ENCODE results near the gene HOXC9.

The HOXC9 gene

GRCh38 chr12:54029529-54030441 lies 29.8 kb downstream of the HOXC9 start:
- DNase-seq, result no peak

DNA sequence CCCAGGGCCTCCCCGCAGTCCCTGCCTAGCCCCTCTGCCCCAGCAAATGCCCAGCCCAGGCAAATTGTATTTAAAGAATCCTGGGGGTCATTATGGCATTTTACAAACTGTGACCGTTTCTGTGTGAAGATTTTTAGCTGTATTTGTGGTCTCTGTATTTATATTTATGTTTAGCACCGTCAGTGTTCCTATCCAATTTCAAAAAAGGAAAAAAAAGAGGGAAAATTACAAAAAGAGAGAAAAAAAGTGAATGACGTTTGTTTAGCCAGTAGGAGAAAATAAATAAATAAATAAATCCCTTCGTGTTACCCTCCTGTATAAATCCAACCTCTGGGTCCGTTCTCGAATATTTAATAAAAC lies 30.5 kb downstream of the HOXC9 start:
- no peak for DNase-seq

DNA sequence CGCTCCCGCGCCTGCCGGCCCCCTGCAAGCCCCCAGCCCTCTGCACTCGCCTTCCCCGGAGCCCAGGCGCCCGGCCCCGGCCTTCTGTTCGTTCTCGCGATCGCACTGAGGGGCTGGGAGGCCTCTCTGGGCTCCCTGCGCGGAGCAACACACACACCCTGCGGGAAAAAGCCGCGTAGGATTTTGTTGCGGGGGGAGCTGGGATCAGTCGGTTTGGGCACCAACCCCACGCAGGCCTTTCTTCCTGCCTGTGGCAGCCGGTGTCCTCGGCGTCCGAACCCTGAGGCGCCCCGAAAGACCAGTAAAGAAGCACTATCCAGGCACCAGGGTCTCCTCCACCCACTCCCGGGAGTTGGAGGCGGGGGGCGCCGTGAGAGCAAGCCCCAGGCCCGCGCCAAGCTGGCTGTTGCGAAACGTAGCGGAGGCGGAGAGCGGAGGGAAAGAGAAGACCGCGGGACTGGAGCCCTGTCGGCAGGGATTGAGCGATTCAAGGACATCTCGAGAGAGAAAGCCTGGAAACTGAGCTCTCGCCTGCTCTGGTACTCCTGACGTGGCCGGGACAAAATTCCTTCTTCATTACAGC lies 31.0 kb downstream of the HOXC9 start:
- no peak for DNase-seq

DNA sequence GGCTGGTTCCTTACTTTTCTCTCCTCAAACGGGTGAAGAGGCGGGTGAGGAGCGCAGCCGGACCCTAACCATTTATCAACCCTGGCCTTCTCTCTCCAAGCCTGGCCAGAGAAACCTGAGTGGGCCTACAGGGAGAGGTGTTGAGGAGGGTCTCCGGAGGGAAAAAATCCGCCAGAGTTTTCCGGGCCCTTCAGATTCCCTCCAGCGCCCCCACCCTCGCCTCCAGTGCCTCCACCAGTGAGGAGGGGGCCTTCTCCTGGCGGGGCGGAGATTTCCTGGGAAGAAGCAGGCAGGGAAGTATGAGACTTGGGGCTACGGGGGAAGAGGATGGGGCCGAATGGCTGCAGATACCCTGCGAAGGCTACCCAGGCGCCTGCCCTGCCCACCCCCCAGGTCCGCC lies 31.5 kb downstream of the HOXC9 start:
- DNase-seq, result no peak

DNA sequence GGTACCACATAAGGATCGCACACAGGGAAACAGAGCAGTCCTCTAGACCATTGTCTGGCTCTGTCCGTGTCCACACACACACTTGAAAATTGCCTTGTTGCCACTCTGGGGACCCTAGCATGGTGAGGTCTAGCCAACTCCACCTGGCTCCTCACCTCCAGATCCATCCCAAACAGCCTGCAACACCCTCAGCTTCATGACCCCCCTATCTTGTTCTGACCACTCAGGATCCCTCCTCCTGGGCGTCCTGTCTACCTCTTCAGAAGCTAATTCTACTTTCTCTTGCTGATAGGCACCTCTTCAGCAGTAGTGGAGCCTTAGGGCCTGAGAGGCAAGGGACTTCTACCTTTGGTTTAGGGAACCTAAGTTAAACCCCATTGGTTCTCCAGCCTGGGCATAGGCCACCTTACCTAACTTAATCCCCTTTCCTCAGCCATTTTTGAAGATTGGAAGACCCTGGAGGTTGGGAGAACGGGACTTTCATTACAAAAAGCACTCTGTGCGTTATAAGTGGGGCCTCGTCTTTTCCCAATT lies 32.2 kb downstream of the HOXC9 start:
- DNase-seq, result no peak

- no peak for DNase-seq
These were observed 32.7 kb downstream of the HOXC9 start, which contains the start of gene HOXC5 for GRCh38 chr12:54032627-54033100. Gene HOXC5, plus strand, starts transcription at chr12:54033050. Its CDS starts 73 bp downstream, at chr12:54033123.

DNA sequence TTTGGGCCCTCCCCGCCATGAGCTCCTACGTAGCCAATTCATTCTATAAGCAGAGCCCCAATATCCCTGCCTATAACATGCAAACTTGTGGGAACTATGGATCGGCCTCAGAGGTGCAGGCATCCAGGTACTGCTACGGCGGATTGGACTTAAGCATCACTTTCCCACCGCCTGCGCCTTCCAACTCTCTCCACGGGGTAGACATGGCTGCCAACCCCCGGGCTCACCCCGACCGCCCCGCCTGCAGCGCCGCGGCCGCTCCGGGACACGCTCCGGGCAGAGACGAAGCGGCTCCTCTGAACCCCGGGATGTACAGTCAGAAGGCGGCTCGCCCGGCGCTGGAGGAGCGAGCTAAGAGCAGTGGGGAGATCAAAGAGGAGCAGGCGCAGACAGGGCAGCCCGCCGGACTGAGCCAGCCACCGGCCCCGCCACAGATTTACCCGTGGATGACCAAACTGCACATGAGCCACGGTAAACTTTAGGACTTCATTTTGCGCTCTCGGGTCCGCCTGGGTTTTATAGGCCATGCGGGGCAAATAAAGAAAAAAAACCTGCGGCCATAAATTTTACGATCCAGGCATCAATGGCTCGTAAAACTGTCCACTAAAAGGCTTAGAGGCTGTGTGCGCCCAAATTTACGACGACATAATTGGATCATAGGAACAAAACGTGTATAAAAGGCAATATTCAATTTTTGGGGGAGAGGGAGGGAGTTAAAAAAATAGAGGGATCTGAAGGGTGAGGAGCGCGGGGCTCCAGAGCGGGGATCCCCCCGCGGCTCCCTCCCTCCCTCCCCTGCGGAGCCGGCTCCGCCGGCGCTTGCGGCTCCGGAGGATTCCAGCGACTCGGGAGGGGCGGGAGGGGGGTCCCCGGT lies 33.4 kb downstream of the HOXC9 start:
- DNase-seq, result no peak

- no peak for DNase-seq
These were observed 34.2 kb downstream of the HOXC9 start for GRCh38 chr12:54033980-54034784.

DNA sequence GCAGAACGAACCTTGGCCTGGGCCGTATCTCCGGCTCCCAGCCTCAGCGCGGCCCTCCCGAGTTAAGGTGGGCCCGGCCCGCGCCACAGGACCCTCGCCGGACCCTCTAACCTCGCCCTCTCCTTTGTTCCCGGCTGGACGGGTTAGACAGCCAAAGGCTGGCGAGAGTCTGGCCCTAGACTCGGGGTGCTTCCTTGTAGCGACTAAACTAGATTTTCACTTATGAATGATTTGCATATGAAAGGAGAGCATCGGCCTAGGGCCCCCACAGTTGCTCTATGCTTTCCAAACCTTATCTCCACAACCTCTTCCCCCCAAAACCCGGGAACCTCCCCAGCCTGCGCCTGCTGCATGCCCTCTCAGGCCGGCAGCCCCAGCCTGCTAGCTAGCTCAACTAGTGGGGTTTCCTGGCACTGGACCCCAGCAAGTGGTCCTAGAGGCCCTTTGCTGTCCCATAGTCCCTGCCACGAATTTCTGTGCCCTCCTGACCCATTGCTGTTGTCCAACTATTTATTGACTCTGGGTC lies 34.9 kb downstream of the HOXC9 start:
- DNase-seq, result no peak

DNA sequence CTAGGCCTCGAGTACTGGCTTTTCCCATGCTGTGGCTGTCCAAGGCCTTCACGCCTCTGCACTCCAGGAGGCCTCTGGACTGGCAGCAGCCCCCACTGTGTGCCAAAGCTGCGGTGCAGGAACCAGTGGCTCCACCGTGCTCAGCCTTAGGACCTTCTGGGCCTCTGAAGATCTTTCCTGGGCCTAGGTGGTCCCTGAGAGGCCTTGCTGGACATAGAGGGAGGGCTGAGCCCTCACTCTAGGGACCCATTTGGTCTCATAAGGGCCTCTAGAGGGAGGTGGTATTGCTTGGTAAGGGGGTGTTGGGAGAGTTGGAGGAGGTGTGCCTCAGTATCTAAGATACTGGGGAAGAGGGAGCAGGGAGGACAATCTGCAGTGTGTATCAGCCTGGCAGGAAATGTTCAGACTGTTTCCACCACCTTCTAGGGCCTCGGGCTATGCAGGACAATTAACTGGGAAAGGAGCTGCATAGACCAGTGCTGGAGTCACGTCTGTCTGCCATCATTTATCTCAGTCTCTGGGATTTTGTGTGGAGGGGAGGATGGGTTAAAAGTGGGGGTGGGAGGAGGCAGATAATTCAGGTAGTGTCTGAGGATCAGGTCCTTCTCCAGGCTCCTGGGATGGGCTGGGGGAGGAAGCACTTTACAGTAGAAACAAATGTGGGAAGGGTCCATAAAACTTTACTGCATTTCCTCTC lies 35.8 kb downstream of the HOXC9 start:
- no peak for DNase-seq

DNA sequence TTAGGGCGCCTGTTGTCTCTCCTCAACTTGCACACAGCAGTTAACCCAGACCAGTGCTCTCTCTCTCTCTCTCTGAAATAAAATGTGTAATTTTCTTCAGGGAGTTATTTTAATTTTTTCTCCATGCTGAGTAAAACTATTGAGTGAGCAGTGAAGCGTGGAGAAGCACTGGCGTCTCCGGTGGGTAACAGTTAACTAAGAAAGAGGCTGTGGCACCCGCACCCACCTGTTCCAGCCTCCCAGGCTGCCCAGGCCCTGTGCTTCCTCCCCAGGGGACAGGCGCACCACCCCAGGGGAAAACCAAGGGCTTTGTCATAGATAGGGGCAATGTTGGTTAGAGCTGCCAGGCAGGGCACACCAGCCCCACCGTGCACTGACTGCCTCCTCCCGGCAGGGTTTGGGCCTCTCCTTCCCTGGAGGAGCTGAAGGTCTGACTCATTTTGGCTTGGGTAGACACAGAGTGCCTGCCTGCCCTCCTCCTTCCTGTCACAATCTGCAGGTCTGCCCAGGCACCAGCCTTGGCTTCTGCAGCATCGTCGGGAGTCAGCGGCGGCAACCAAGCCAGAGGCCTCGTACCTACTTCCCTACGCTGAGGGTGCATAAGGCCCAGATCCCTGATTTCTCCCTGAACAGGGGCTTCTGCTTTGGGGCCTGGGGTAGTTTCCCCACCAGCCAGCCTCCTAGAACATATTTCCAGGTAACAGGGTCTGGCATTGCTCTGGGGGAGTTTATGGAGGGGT lies 36.8 kb downstream of the HOXC9 start:
- DNase-seq, result no peak

DNA sequence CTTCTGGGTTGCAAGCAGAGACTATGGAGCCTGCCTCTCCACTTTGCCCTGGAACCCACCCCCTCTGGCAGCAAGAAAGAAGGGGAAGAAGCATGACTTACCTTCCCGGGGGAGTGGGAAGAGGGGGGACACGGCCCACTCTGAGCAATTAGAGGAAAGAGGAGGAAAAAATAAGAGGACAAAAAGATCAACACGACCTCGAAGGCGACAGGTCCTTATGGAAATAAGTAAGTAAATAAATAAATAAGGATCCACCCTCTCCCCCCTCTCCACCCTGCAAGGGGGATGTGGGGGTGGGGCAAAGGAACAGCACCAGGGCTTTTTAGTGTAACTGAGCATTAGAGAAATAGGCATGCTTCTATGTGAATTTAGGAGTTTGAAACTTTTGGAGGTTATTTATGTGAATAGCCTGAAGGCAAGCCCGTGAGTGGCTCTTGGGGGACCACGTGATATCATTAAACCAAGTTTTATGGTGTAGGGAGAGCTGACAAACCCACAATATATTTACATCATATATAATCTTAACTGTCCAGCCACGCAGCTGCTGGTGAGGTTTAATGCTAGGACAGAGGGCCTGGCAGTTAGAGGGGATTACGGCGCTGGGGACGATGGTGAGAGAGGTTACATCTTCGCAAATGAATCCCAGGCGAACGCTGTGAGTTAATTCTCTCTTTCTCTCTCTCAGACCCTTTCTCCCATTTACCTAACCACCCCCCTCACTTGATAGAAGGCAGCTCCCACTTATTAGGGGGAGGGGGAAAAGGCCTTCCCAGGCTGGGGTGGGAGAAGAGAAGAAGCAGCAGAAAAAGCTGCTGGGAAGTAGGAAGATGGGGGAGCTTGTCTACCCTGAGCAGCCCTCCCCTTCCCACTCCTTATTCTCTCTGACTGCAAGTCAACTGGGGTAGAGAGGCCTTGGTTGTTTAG lies 37.7 kb downstream of the HOXC9 start:
- no peak for DNase-seq

- no peak for DNase-seq
These were observed 38.4 kb downstream of the HOXC9 start for GRCh38 chr12:54038284-54038870.

GRCh38 chr12:54038871-54039414 lies 39.0 kb downstream of the HOXC9 start:
- no peak for DNase-seq

DNA sequence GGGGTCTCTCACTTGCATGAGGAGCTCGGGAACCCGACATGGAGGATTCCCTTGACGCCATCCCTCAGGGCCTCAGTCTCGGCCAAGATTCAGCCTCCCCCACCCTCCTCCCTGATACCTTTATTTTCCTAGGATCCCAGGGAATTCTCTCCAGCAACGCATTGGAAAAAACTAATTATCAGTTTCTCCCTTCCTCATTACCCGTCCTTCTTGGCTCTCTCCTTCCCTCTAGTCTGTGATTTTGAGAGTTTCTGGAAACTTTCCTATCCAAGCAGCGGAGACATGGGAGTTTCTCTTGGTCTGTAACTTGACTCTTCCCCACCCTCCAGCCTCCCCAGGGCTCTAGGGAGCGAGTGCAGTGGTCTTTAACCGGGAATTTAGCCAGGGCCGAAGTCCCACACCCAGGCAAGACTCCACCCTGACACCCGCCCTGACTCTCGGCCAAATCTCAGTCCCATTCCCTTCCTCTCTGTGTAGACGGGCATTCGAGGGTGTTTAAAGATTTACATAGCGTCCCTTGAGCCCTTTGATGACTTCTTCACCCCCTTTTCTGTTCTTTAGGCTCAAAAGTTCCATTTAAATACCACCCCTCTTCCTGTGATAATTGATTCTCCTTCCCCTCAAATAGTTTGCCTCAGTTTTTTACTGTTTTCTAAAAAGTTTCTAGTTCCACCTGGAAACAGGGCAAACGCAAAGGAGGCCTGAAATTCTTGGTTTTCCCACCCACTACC lies 39.6 kb downstream of the HOXC9 start:
- no peak for DNase-seq

DNA sequence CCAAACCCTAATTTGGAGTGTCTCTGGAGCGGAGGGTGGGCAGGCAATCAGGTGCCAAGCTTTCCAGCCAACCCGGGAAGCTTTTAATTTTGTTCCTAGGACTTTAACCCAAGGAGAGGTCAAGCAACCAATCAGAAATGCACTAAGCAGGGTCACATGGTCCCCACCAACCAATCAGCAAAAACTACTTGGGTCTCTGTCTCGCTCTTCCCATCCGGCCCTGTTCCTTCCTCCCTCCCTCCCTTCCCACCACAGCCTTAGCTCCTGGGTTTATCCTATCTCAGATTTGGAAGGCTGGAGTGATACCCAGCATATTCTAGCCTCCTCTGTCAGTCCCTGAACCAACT lies 40.2 kb downstream of the HOXC9 start:
- no peak for DNase-seq

DNA sequence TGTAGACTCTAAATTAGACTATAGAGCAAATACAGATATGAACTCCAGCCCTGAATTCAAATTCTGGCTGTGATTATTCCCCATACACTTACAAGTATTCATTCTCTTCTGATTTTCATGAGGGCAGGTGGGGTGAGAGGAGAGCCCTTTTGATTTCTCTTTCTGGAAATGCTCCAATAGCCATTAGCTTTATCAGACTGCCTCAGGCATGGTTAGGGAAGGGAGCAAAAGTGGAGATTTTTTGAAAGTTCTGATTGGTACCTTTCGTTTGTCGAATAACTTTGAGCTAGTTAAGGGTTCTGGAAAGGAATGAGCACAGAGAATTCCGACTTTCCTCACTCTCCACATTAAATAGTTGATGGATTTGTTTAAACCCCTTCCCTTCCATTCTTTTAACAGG lies 40.7 kb downstream of the HOXC9 start:
- DNase-seq, result no peak

DNA sequence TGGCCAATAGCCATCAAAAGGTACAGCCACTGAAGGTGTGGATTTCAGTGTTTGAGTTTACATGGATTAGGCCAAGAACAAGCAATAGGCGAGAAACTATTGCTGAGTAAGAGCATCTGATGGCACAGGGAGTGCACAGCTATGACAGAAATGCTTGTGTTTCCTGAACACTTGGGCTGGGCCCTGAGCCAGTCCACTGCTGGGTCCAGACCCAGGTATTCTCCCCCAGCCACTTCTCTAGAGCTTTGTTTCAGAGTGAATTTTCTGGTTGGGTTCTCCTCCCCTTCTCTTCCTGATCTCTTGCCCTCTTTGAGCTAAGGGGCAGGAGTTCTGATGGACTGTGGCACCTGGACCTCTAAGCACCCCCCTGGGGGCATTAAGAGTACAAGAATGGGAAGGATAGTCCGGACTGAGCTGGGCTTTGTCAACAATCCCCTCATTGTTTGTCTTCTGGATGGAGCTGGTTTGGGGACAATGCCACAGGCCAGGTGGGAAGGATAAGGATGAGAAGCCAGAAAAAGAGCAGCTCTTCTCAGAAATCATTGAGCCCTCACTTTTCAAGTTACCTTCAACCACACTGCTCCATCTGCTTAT lies 41.2 kb downstream of the HOXC9 start:
- DNase-seq, result no peak

Measured in NK-92 treated with Interleukin-12 subunit alpha and Interleukin-12 subunit beta, amount 100 ng/mL, for 24 hours (cell line).